GM18508 (cell line): ENCODE results near the gene IQGAP1.
"Not testable (repeated sequence)": the region's sequence is repeated elsewhere in the genome, so short reads cannot be mapped to it uniquely, and the experiment has no call there.

Experiments used
- ATAC-seq: cut with Tn5 transposase; IDR thresholded peaks from one replicate; pipeline ENCODE4 v1.9.1; 2021; ENCODE audit warnings: moderate number of reproducible peaks; ENCODE audit not compliant: insufficient read depth, unreplicated experiment

The IQGAP1 gene

DNA sequence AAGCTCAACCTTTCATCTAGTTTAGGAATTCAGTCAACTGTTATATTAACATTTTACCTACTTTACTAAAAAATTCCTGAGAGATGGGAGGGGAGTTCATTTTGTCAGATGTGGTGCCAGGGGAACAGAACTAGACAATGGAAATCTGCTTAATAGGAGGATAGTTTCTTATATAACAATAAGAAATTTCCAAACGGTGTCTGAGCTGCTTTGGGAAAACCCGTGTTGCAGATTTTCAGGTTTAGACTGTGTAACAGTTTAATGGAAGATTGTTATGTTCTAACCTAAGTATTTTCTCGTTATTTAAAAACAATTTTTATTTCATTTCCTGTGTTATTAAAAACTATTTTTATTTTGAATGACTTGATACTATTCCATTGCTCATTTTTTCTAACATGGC, 19.3 kb downstream of the IQGAP1 start:
- ATAC-seq = no peak

DNA sequence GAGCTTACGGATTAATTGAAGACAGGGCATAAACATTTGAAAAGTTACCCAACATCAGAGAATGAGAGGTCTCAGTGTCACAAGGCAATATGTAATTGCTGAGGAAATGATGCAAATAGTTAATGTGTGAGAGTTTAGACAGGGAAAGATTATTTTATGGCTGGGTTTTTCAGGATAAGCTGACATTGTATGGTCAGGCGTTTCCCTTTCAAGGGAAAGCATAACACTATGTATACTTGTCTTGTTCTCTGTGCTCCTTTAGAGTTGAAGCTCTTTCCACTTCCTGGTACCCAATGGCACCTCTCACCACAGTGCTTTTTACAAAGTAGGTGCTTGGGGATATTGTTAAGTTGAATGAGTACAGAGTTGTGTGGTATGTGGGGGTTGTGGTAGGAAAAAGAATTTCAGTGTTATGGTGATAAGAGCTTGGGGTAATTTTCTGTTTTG, 19.9 kb downstream of the IQGAP1 start:
- no peak for ATAC-seq

DNA sequence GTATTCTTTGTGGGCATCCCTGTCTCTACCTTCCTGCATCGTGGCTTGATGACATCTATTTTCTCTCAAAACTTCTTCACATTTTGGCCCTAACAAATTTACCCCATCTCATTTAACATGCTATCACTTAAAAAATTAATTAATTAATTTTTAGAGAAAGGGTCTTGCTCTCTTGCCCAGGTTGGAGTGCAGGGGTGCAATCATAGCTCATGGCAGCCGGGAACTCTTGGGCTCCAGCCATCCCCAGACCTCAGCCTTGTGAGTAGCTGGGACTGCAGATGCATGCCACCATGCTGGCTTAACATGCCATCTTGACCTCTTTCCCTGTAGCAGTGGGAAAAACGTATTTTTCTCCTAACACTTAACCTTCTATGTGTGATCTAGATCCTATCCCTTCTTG, 20.6 kb downstream of the IQGAP1 start:
- no peak for ATAC-seq

DNA sequence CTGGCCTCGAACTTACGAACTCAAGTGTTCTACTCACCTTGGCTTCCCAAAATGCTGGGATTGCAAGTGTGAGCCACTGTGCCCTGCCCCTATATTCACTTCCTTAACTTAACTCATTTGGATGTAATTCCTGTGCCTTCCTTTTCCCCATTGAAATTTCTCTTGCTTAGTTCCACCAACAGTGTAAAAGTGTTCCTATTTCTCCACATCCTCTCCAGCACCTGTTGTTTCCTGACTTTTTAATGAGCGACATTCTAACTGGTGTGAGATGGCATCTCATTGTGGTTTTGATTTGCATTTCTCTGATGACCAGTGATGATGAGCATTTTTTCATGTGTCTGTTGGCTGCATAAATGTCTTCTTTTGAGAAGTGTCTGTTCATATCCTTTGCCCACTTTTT, 21.5 kb downstream of the IQGAP1 start:
- not testable (repeated sequence) for ATAC-seq

DNA sequence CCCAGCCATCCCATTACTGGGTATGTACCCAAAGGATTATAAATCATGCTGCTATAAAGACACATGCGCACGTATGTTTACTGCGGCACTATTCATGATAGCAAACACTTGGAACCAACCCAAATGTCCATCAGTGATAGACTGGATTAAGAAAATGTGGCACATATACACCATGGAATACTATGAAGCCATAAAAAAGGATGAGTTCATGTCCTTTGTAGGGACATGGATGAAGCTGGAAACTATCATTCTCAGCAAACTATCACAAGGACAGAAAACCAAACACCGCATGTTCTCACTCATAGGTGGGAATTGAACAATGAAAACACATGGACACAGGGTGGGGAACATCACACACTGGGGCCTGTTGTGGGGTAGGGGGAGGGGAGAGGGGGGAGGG, 22.3 kb downstream of the IQGAP1 start:
- not testable (repeated sequence) for ATAC-seq

DNA sequence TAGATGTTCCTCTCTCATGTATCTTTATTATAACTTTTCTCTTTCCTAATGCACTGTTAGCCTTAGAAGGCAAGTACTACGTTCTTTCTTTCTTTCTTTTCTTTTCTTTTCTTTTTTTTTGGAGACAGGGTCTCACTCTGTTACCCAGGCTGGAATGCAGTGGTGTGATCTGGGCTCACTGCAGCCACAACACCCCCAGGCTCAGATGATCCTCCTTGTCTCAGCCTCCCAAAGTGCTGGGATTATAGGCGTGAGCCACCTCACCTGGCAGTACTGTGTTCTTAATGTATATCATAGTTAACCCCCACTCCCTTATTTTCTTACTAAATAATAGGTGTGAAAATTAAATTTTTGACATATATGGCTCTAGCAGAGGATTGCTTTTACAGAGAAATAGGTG, 23.1 kb downstream of the IQGAP1 start:
- no peak for ATAC-seq

DNA sequence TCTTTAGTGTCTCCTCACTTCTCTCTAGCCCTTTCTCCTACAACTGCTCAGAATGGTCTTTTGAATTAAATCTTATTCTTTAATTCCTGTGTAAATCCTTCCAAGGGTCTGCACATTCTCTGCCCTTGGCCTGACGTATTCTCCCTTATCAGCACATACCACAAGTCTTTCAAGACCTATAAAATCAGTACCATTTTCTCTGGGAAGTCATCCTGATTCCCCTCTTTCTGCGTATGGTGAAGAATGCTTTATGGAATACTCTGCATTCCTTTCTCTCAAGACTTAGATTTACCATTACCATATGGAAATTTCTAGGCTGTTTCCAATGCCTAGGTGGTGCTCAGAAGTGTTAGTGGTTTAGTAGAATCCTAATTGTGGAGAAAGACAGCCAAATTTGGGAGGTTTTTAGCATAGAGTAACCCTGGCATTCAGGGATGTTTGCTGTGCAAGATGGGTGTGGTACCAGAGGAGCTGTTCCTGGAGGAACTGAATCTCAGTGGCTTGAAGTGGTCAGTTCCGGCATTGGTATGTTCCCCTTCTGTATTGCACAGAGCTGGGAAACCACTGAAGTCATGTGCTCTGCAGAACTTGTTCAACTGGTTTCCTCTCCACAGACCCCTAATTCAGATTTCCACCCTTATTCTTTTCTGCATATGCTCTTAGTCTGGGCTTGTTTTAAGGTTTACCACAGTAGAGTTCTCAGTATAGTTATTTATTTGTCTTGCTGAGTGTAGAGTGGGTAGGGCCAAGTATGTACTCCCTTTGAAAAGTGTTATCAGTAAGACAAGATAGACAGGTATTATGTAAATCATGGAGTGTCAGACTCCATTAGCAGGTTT, 24.5 kb downstream of the IQGAP1 start:
- ATAC-seq = peak; percentile 62

DNA sequence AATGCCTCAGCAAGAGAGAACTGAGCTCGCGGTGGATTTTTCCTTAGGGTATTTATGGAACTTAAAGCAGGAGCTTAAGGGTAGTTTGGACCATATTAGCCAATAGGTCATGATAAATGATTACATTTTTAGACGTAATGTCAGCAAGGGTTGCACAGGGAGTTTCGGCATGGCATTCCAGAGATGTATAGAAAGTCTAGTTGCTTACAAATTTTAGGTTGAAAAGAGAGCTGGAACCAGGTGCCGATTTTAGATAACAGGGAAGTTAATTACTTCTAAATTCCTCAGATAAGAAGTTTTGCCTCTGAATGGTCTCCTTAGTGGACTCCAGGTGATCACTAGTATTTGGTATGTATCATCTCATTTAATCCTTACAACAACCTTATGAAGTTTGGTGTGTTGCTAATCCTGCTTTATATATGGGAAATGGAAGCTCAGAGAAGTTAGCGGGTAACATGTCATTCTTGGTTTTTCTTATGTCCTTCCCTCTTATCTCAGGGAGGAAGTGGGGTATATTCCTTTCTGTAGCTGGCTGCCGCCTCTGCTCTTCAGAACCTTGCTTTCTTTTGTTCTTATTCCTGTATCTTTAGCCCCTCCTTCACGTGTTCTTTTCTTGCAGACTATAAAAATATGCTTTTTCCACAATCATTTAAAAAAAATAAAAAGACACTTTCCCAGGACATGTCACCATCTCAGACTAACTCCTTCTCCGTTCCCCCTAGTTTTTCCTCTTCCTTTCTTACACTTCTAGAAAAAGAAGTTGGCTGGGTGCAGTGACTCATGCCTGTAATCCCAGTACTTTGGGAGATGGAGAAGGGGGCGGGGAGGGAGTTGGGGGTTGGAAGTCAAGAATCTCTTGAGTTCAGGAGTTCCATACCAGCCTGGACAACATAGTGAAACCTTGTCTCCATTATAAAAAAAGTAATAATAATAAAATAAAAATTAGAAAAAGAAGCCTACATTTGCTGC, 25.7 kb downstream of the IQGAP1 start:
- no peak for ATAC-seq

DNA sequence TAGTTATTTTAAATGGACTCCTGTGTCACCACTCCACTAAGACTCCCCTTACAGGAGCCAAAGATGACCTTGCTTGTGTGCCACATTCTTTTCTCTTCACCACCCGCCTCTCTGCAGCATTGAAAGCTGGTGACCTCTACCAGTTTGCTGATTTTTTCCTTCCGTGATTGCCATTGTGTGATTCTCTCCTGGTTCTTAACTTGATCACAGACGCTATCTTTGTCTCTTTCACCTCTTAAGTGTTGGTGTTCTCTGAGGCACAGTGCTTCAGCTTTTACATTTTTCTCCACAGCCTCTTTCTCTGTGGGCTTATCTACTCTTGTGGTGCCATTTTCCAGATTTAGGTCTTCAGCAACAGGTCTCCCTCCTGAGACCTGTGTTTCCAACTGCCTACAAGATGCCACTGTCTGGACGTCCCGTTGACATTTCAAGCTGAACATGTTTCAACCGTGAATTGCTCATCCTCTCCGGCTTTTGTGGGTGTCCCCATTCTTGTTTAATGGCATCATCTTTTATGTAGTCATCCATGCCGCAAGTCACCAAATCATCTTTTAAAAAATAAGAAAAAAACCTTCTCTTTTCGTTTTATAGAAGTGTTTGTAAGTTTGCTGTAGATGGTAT, 26.5 kb downstream of the IQGAP1 start:
- ATAC-seq = no peak

DNA sequence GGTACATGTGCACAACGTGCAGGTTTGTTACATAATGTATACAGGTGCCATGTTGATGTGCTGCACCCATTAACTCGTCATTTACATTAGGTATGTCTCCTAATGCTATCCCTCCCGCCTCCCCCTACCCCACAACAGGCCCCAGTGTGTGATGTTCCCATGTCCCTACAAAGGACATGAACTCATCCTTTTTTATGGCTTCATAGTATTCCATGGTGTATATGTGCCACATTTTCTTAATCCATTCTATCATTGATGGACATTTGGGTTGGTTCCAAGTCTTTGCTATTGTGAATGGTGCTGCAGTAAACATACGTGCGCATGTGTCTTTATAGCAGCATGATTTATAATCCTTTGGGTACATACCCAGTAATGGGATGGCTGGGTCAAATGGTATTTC, 28.0 kb downstream of the IQGAP1 start:
- ATAC-seq = not testable (repeated sequence)

DNA sequence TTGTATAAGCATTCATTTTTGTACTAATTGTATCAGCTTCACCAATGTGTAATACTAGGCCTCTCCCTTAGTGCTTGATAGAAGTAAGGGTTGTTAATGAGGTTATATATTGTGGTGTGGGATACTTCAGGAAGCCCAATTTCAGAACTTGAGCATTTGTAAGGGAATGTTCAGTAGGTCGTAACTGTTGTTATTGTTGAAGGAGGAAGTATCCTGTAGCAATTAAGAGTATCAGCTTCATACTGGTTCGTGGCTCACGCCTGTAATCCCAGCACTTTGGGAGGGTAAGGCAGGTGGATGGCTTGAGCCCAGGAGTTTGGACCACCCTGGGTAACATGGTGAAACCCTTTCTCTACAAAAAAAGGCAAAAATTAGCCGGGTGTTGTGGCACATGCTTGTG, 30.6 kb downstream of the IQGAP1 start:
- no peak for ATAC-seq

DNA sequence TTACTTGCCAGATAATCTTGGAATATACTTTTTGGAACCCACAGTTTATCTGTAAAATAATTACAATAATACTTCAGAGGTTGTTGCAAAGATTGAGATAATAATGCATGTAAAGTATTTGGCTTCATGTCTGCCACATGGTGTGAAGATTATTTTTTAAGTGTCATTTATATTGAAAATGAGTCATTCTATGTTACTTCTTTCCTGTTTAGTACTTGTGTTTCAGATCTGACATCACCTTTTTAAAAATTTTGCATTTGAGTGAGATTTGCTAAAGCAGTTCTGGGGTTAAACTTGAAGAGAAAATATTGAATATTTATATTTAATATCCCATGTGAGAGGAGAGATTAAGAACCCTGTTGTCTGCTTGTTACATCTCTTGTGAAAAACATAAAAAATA, 31.2 kb downstream of the IQGAP1 start:
- ATAC-seq = no peak

DNA sequence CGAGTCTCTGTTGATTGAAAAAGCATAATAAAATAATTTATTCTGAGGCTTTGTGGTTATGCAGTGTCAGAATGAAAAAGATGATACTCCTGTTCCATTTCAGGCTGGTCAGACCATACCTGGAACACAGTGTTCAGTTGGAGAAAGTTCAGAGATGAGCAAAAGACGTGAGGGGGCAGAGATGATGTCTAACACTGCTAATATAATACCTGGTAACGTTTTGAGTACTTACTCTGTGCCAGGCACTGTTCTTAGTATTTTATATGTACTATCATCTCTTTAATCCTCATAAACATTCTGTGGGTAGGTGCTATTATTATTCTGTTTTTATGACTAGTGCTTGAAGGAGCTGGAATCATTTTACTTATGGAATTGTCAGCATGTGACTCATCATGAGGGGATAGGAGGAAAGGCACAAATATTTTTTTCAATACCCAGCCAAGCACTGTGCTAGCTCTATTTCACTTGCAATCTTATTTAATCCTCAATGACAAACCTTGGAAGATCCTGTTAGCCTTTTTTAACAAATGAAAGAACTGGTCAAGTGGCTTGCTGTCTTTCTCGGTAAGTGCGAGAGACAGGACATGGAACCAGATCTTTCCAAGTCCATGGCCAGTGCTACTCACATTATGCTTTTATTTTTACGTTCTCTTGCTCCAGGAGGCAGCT, 31.8 kb downstream of the IQGAP1 start:
- no peak for ATAC-seq

DNA sequence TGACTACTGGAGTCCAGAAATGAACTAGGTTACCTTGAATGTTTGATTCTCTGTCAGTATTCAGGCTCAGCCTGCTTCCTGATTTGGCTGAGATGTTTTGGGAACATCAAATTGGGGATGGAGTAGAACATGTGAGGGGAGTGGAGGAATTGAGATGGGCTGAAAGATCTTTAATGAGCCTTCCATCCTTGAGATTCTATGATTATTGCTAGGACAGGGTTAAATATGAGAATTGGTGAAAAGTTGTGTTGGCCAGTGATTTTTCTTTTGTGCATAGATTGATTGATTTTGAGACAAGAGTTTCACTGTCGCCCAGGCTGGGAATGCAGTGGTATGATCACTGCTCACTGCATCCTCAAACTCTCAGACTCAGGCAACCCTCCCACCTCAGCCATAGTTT, 32.4 kb downstream of the IQGAP1 start:
- no peak for ATAC-seq

DNA sequence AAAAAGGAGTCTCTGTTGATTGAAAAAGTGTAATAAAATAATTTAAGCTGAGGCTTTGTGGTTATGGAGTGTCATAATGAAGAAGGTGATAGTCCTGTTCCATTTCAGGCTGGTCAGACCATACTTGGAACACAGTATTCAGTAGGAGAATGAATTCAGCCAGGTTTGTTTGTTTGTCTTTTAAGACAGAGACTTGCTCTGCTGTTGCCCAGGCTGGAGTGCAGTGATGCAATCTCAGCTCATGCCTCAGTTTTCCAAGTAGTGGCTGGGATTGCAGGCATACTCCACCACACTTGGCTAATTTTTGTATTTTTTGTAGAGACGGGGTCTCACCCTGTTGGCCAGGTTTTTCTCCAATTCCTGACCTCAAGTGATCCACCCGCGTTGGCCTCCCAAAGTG, 33.5 kb downstream of the IQGAP1 start:
- no peak for ATAC-seq

DNA sequence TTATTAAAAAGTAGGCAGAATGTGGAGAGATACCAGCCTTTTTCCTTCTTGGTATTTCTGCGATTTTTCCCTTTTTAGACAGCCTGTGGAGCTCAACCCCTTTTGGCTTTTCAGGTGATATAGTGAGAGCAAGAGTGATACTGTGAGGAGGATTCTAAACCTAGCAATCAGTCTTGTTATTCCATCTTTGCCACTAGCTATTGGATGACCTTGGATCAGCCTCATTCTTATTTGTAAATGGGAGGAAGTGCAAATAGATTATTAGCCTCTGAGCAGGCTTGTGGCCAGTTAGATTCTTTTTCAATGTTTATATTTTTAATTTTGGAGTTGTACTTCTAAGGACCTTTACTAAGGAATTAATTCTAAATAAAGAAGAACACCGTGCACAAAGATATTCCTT, 34.0 kb downstream of the IQGAP1 start:
- ATAC-seq = no peak

DNA sequence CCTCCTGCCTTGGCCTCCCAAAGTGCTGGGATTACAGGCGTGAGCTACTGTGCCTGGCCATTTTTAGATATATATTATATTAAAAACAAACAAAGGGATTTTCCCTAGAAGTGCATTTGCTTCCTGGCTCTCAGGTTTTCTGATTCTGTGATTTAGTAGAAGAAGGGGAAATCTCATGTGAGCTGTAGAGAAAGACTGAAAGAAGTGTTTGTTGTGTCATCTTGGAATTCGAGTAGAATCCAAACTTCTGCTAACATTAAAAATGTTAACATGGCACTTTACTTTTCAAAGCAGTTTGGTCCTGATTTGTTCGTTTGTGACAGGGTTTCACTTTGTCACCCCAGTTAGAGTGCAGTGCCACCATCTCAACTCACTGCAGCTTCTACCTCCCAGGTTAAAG, 34.9 kb downstream of the IQGAP1 start:
- no peak for ATAC-seq

DNA sequence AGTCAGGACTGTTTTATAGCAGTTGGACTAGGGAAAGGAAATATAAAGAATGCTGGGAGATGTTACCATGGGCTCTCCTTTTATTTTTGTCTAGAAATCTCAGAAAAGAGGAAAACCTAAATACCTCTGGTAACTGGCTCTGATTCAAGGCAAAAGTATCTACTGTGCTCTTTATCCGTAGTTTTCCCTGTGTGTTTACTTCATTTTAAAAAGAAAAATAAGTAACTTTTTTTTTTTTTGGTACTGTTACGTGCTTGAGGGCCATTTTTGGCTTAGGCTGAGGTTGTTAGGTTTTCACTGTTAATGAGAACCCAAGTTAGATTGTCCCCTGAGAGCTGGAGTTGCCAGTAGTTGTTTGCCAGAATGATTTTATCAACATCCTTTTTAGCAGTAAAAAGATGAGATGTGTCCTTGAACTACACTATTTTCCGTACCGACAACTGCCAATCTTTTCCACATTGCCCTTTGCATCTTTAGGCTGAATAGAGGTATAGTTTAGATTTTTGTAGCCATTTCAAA, 35.8 kb downstream of the IQGAP1 start:
- no peak for ATAC-seq

DNA sequence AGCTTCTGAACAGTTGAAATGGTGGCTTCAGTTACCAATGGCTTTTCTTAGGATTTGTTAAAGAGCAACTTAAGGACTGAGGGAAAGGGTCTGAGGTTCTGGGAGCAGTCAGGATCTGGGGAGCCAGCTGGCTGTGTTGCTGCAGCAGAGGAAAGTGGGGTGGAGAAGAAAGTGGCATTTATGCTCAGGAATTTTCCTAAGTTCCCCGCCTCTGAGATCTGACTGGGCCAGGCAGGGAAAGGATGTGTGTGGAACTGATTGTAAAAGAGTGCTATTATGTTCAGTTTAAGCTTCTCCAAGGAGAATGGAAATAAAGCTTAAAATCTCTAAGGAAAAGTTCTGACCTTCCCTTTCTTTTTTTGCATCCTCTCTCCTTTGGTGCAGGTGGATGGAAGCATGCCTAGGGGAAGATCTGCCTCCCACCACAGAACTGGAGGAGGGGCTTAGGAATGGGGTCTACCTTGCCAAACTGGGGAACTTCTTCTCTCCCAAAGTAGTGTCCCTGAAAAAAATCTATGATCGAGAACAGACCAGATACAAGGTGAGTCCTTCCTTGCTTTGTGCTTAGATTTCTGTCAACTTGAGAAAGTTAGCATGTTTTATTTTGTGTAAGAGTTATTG, 37.8 kb downstream of the IQGAP1 start:
- no peak for ATAC-seq

DNA sequence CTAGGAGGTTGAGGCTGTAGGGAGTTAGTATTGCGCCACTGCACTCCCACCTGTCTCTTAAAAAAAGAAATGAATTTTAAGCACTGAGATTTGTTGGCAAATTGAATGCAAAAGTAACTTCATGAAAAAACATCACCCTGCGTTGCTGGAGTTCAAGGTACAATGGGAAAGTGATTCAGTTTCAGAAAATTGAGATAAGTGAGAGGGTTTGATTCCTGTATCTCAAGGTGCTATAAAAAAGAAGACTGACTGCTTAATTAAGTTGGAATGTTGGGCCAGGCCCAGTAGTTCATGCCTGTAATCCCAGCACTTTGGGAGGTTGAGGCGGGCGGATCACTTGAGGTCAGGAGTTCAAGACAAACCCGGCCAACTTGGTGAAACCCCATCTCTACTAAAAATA, 39.1 kb downstream of the IQGAP1 start:
- no peak for ATAC-seq
